Measurements from ENCODE around the gene DENND2D. TPM values are rescaled to one million over a fixed set of nuclear protein-coding genes. Genes with fewer than 3 reads are reported as not detected.

The DENND2D gene
- total and polyA plus RNA-seq, 10 of the 15 experiments (the other 5 are each of a cell fraction or from before 2014, with no cell fraction given) = 149 to 375 (median 172) TPM

GRCh38 chr1:111203681-111204200 lies 3.3 kb upstream of the DENND2D start (continued):
- TF ChIP-seq ZZZ3 (IDR thresholded peaks at IDR 0.05; ENCODE audit: control insufficient read depth, insufficient read length, low read depth) (no peak), TCF3 (IDR thresholded peaks at IDR 0.05; ENCODE audit: borderline replicate concordance, insufficient read depth, low read depth, low read length) (peak; percentile 89), YY1 (IDR thresholded peaks at IDR 0.05; ENCODE audit: low read depth, low read length) (peak; percentile 26; the same call in 1 of the 2 replicates), MXI1 (IDR thresholded peaks at IDR 0.05; ENCODE audit: low read depth, low read length) (peak; percentile 45; the same call in 1 of the 2 replicates), CBFB (IDR thresholded peaks at IDR 0.05; ENCODE audit: low read depth) (peak; percentile 92), PML (IDR thresholded peaks at IDR 0.05; ENCODE audit: low read length) (no peak), SKIL (IDR thresholded peaks at IDR 0.05; ENCODE audit: low read depth, poor library complexity, severe bottlenecking) (peak; percentile 32), CBX3 (IDR thresholded peaks at IDR 0.05; ENCODE audit: borderline replicate concordance, low read depth) (no peak), MLLT1 (IDR thresholded peaks at IDR 0.05) (peak; percentile 75), RELA (IDR thresholded peaks at IDR 0.05; ENCODE audit: borderline replicate concordance, partially characterized antibody) (peak; percentile 13), SMAD5 (IDR thresholded peaks at IDR 0.05; ENCODE audit: low read depth) (peak; percentile 28; the same call in 1 of the 2 replicates), ZBTB4 (CRISPR knock-in tag; IDR thresholded peaks at IDR 0.05) (0 out of 2 replicates have a peak, but pooled peaks have one; percentile 11), RB1 (IDR thresholded peaks at IDR 0.05; ENCODE audit: borderline replicate concordance) (no peak), ZNF274 (IDR thresholded peaks at IDR 0.05; ENCODE audit: insufficient read depth, insufficient read length) (no peak), EED (IDR thresholded peaks at IDR 0.05; ENCODE audit: low read depth) (peak; percentile 97), NFIC (IDR thresholded peaks at IDR 0.05; ENCODE audit: low read depth, low read length) (no peak), STAT3 (IDR thresholded peaks at IDR 0.05; ENCODE audit: low read depth, low read length) (no peak), MTA2 (IDR thresholded peaks at IDR 0.05; ENCODE audit: low read depth) (peak; percentile 61; the same call in 1 of the 2 replicates), PAX5 (IDR thresholded peaks at IDR 0.05; ENCODE audit: borderline replicate concordance, low read depth, low read length) (peak; percentile 84; the same call in 1 of the 2 replicates), YBX1 (IDR thresholded peaks at IDR 0.05) (no peak), RAD21 (IDR thresholded peaks at IDR 0.05; ENCODE audit: insufficient read depth, low read depth, low read length) (0 out of 2 replicates have a peak, but pooled peaks have one; percentile 2), ATF3 (IDR thresholded peaks at IDR 0.05; ENCODE audit: borderline replicate concordance, extremely low read depth, low read depth, low read length) (peak; percentile 55; the same call in 1 of the 2 replicates)
